DLD1 (cell line): ENCODE measurements around the gene KRTAP1-5.
"Not testable (repeated sequence)": the region's sequence is repeated elsewhere in the genome, so short reads cannot be mapped to it uniquely, and the experiment has no call there.

Experiments
- in situ Hi-C: cut with HindIII; loops from 2 replicates; pipeline ENCODE4 v1.10.0; 2017; ENCODE audit warnings: low sequenced_read_pairs

The KRTAP1-5 gene

GRCh38 chr17:41049110-41049509, 22.1 kb upstream of the KRTAP1-5 start:
- in situ Hi-C loops, result no loop called here

GRCh38 chr17:41048441-41048840, 21.4 kb upstream of the KRTAP1-5 start:
- in situ Hi-C loops, result no loop called here

GRCh38 chr17:41046735-41047465, 19.9 kb upstream of the KRTAP1-5 start, which contains the start of gene KRTAP2-1:
Gene KRTAP2-1 (minus strand): TSS chr17:41047316. CDS start chr17:41047267, 49 bp downstream.
- in situ Hi-C loops, result not testable (repeated sequence)

- in situ Hi-C loops, result no loop called here
Observed at GRCh38 chr17:41042953-41043352, 15.9 kb upstream of the KRTAP1-5 start.

DNA sequence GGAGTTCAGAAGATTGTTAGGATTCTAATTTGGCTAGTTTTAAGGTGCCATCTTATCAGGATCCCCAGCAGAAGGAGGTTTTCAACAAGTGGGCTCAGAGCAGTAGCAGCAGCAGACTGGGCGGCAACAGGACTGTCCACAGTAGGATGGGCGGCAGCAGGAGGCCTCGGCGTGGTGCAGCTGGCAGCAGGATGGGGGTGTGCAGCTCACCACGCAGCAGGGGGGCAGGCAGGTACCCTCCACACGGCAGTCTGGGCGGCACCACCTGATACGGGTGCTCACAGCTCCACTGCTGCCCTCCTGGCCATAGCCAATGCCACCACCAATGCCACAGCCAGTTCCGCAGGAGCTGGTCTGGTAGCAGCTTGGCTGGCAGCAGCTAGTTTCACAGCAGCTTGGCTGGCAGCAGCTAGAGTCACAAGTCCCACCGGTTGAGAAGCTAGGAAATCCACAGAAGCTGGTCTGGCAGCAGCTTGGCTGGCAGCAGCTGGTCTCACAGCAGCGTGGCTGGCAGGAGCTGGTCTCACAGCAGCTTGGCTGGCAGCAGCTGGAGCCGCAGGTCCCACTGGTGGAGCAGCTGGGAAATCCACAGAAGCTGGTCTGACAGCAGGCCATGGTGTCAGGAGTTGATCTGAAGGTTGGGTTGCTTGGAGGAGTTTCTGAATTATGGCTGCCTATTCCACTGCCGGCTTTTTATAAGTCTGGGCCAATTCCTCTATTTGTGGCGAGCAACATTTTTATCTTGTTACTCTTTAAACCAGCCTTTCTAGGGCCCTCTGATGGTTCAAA, 14.0 kb upstream of the KRTAP1-5 start, which contains the start of gene KRTAP1-1:
KRTAP1-1 (minus strand) TSS at position 668 of the 789 bp plus-strand sequence; CDS start at position 615, 53 bp downstream.
- in situ Hi-C loops, result not testable (repeated sequence)

- in situ Hi-C loops, result no loop called here
Observed at GRCh38 chr17:41037853-41038350, 10.9 kb upstream of the KRTAP1-5 start.

GRCh38 chr17:41034346-41034935, 7.4 kb upstream of the KRTAP1-5 start, which contains the start of gene KRTAP1-3:
Gene KRTAP1-3 (minus strand): TSS chr17:41034874. CDS start chr17:41034821, 53 bp downstream.
- in situ Hi-C loops, result not testable (repeated sequence)

- in situ Hi-C loops, result no loop called here
Observed at GRCh38 chr17:41029633-41030245, 2.7 kb upstream of the KRTAP1-5 start, which contains the start of gene KRTAP1-4. Gene KRTAP1-4 (minus strand): TSS chr17:41030195. CDS start chr17:41030078, 117 bp downstream.

DNA sequence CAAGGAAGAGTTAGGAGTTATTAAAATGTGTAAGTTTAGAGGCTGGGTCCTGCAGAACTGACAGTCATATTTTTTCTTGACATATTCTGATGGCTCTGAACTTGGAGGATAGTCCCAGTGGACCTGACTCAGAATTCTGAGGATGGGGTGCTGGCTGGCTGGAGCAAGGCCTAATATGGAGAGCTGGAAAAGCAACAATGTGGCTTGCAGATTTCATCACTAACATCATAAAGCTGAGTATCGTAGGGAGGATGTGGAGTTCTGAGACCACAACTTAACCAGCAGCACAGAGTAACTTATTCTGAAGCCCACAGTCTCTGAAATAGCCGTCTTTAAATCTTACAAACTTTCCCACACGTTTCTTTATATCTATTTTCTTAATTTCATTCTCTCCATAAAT, 2.3 kb downstream of the KRTAP1-5 start:
- in situ Hi-C loops, result no loop called here

DNA sequence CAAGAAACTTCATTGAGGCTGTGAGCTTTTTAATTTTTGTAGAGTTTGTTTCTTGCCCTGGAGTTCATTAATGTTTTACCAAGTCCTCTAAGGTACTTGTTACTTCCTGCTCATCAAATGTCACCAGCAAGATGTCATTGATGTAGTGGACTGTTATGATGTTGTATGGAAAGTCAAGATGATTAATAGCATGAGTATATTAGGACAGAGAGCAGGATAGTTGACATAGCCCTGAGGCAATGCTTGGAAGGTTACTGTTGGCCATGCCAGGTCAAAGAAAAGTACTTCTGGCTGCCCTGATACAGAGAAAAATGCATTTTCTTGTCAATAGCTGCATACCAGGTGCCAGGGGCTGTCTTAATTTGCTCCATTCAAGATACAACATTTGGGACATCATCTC, 6.7 kb downstream of the KRTAP1-5 start:
- in situ Hi-C loops, result no loop called here

- in situ Hi-C loops, result loop anchor here (5.0 kb wide), 1 partner anchor 38 kb away; the partner anchor contains the start of gene KRTAP2-2
Observed at GRCh38 chr17:41019415-41019814, 7.6 kb downstream of the KRTAP1-5 start.

DNA sequence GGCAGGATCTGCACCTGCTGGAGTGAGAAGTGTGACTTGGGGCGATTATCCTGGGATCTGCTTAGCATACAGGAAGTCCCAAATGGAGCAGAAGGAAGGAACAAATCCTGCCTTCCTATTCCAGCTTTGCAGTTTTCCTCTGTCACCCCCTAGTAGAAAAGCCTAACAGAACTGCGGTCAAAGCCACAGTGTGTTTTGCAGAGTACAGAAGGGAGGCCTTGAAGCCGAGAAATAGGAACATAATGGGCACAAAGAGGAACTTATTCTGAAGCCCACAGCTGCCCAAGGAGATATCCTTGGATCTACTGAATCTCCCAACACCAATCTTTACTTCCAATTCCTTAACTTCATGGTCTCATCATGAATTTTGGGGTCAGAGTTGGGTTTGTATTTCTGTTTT, 8.5 kb downstream of the KRTAP1-5 start:
- in situ Hi-C loops, result loop anchor here (5.0 kb wide), 1 partner anchor 39 kb away; the partner anchor contains the start of gene KRTAP2-2

- in situ Hi-C loops, result loop anchor here (5.0 kb wide), 1 partner anchor 41 kb away; the partner anchor contains the start of gene KRTAP2-2
Observed at GRCh38 chr17:41016578-41017215, 10.3 kb downstream of the KRTAP1-5 start.

- in situ Hi-C loops, result loop anchor here (5.0 kb wide), 1 partner anchor 42 kb away; the partner anchor contains the start of gene KRTAP2-2
Observed at GRCh38 chr17:41015454-41015853, 11.6 kb downstream of the KRTAP1-5 start.

DNA sequence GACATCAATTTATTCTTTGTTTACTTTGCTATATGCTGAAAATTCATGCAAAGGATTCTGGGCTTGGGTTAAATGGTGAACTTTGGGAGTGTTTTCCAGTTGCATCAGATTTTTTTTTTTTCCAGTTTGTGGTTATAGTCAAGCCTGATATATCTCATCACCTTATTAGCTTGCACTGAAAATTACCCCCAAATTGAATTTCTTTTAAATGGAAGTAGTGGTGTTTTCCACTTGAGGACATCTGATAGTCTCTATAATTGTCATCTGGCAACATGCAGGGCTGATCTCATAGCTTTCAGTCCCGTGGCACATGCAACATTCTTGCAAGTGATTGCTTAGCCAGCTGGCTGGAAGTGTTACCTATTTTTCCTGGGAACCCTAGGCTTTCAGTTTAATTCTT, 13.4 kb downstream of the KRTAP1-5 start:
- in situ Hi-C loops, result no loop called here

GRCh38 chr17:41013181-41013580, 13.8 kb downstream of the KRTAP1-5 start:
- in situ Hi-C loops, result no loop called here

- in situ Hi-C loops, result no loop called here
Observed at GRCh38 chr17:41012326-41013120, 14.5 kb downstream of the KRTAP1-5 start.

DNA sequence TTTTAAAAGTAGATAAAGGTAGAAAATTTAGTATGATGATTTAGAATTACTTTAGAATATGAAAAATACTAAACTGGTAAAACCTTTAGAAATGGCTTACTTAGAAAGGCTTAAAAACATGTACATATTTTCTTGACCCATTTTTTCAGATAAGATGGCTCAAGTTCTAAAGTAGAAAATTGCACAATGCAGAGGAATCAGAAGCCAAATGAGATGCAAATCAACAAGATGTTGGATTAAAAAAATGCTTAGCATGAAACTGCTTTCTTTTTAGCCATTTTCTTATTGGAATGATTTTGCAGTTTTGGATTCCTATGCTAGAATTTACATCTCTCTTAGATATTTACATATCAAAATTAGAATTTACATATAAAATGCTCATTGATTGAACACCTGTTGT, 16.6 kb downstream of the KRTAP1-5 start:
- in situ Hi-C loops, result no loop called here

DNA sequence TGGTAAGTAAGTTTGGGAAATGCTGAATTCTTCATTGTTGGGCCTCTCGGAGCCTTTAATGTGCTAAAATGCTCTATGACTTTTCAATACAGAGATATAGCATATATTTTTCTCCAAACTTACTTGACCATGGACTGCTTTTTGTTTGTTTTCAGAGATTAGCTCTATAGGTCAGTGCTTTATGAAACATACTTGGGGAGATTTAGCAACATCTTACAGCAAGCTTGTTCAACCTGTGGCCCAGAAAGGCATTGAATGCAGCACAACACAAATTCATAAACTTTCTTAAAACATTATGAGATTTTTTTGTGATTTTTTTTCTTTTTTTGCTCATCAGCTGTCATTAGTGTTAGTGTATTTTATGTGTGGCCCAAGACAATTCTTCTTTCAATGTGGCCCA, 17.1 kb downstream of the KRTAP1-5 start:
- in situ Hi-C loops, result no loop called here
